Measurements from ENCODE around the gene SLC22A5.

The SLC22A5 gene

GRCh38 chr5:132378580-132378979 lies 9.1 kb downstream of the SLC22A5 start:
- Histone ChIP-seq H3K79me2 (ENCODE audit: low read length) (no peaks in the 10 kb centered on the region), H3K4me1 (ENCODE audit: low read length) (no peaks in the 10 kb centered on the region), H3K27ac (ENCODE audit: low read length) (no peak overlapping the region), H2AFZ (ENCODE audit: low read length) (no peak overlapping the region), H3K9me2 (replicated peaks; ENCODE audit: insufficient read depth, low read length) (no peaks in the 10 kb centered on the region), H3K36me3 (replicated peaks; ENCODE audit: insufficient read depth, low read length) (no peaks in the 10 kb centered on the region), H3K9ac (ENCODE audit: low read length) (no peak overlapping the region), H3K4me3 (ENCODE audit: low read length) (no peak overlapping the region), H3F3A (ENCODE audit: insufficient read depth, low read length) (no peaks in the 10 kb centered on the region), H4K20me1 (ENCODE audit: insufficient read depth, low read length) (no peaks in the 10 kb centered on the region), H3K9me3 (replicated peaks; ENCODE audit: insufficient read depth, low read length) (no peaks in the 10 kb centered on the region), H3K27me3 (replicated peaks; ENCODE audit: insufficient read depth, low read length) (no peaks in the 10 kb centered on the region), H3K4me2 (ENCODE audit: low read depth, low read length) (no peak overlapping the region)
- DNase-seq = no peak
- TF ChIP-seq EZH2phosphoT487 (IDR thresholded peaks at IDR 0.05; ENCODE audit: low read length) (no peak), EZH2 (optimal IDR thresholded peaks at IDR 0.05; ENCODE audit: low read depth, low read length) (no peak), CTCF (IDR thresholded peaks at IDR 0.05; ENCODE audit: low read length) (no peak)

GRCh38 chr5:132380047-132380446 lies 10.5 kb downstream of the SLC22A5 start:
- Histone ChIP-seq H3K27me3 (replicated peaks; ENCODE audit: insufficient read depth, low read length) (no peaks in the 10 kb centered on the region), H3K4me2 (ENCODE audit: low read depth, low read length) (no peak overlapping the region), H3K4me3 (ENCODE audit: low read length) (no peak overlapping the region), H3K27ac (ENCODE audit: low read length) (no peak overlapping the region), H4K20me1 (ENCODE audit: insufficient read depth, low read length) (no peaks in the 10 kb centered on the region), H3K9me3 (replicated peaks; ENCODE audit: insufficient read depth, low read length) (no peaks in the 10 kb centered on the region), H3K4me1 (ENCODE audit: low read length) (0 out of 2 replicates have a peak, but pooled peaks cover 2% of the 10 kb centered on the region), H2AFZ (ENCODE audit: low read length) (no peak overlapping the region), H3F3A (ENCODE audit: insufficient read depth, low read length) (no peaks in the 10 kb centered on the region), H3K9me2 (replicated peaks; ENCODE audit: insufficient read depth, low read length) (no peaks in the 10 kb centered on the region), H3K79me2 (ENCODE audit: low read length) (no peaks in the 10 kb centered on the region), H3K9ac (ENCODE audit: low read length) (no peak overlapping the region), H3K36me3 (replicated peaks; ENCODE audit: insufficient read depth, low read length) (no peaks in the 10 kb centered on the region)
- DNase-seq = no peak
- TF ChIP-seq EZH2phosphoT487 (IDR thresholded peaks at IDR 0.05; ENCODE audit: low read length) (no peak), EZH2 (optimal IDR thresholded peaks at IDR 0.05; ENCODE audit: low read depth, low read length) (no peak), CTCF (IDR thresholded peaks at IDR 0.05; ENCODE audit: low read length) (no peak)

GRCh38 chr5:132380741-132381140 lies 11.2 kb downstream of the SLC22A5 start:
- Histone ChIP-seq H3K36me3 (replicated peaks; ENCODE audit: insufficient read depth, low read length) (no peaks in the 10 kb centered on the region), H3K9ac (ENCODE audit: low read length) (no peak overlapping the region), H3K27ac (ENCODE audit: low read length) (no peak overlapping the region), H3F3A (ENCODE audit: insufficient read depth, low read length) (0 out of 2 replicates have a peak, but pooled peaks cover under 1% of the 10 kb centered on the region), H2AFZ (ENCODE audit: low read length) (no peak overlapping the region), H3K9me3 (replicated peaks; ENCODE audit: insufficient read depth, low read length) (no peaks in the 10 kb centered on the region), H3K79me2 (ENCODE audit: low read length) (no peaks in the 10 kb centered on the region), H3K4me2 (ENCODE audit: low read depth, low read length) (no peak overlapping the region), H3K9me2 (replicated peaks; ENCODE audit: insufficient read depth, low read length) (no peaks in the 10 kb centered on the region), H3K27me3 (replicated peaks; ENCODE audit: insufficient read depth, low read length) (no peaks in the 10 kb centered on the region), H4K20me1 (ENCODE audit: insufficient read depth, low read length) (no peaks in the 10 kb centered on the region), H3K4me1 (ENCODE audit: low read length) (peaks cover 9% of the 10 kb centered on the region; the same call in 1 of the 2 replicates), H3K4me3 (ENCODE audit: low read length) (no peak overlapping the region)
- no peak for DNase-seq
- TF ChIP-seq CTCF (IDR thresholded peaks at IDR 0.05; ENCODE audit: low read length) (no peak), EZH2phosphoT487 (IDR thresholded peaks at IDR 0.05; ENCODE audit: low read length) (no peak), EZH2 (optimal IDR thresholded peaks at IDR 0.05; ENCODE audit: low read depth, low read length) (no peak)

Measured in MM.1S (cell line).